H1 (cell line): ENCODE data around the gene ACSL3. TPM values are rescaled to one million over a fixed set of nuclear protein-coding genes. Genes with fewer than 3 reads are reported as not detected.

Source experiments
- CTCF ChIA-PET: fragments of 300-600 bp; sonication (Branson Sonifier 250); formaldehyde crosslinking; loops from one replicate; lab custom pipeline; 2021; ENCODE audit not compliant: partially characterized antibody; lab: Charles Lee
- POLR2A ChIA-PET: fragments of 300-600 bp; sonication (Branson Sonifier 250); formaldehyde crosslinking; loops from one replicate; lab custom pipeline; 2021; ENCODE audit warnings: inconsistent platforms; ENCODE audit not compliant: partially characterized antibody; lab: Charles Lee
- DNase-seq, 2 experiments: peaks; one replicate each; pipeline versions ENCODE4 v3.0.0 to v3.0.0-alpha.2; 2010 to 2022; ENCODE audit warnings: low spot score in 2 of 2, low read depth in 1 of 2, mixed read lengths in 1 of 2
- FAIRE-seq: peaks from 2 replicates; lab custom pipeline; 2011; peaks lifted over from hg19 to GRCh38; lab: Jason Lieb, UNC
- H2AFZ ChIP-seq: 2 replicates; pipeline ENCODE4 v1.8.1; 2012; ENCODE audit warnings: low read length, inconsistent platforms
- H2AK5ac ChIP-seq: 2 replicates; pipeline ENCODE4 v1.6.1; 2013; ENCODE audit warnings: low read depth, low read length
- H2BK120ac ChIP-seq: replicated peaks from 2 replicates; pipeline ENCODE3; 2013; ENCODE audit warnings: low read depth, low read length, inconsistent platforms
- H2BK12ac ChIP-seq: 2 replicates; pipeline ENCODE4 v1.6.1; 2013; ENCODE audit warnings: low read depth, low read length
- H2BK15ac ChIP-seq: 2 replicates; pipeline ENCODE4 v1.6.1; 2013; ENCODE audit warnings: low read length
- H2BK20ac ChIP-seq: 2 replicates; pipeline ENCODE4 v1.6.1; 2013; ENCODE audit warnings: low read length
- H2BK5ac ChIP-seq: 2 replicates; pipeline ENCODE4 v1.6.1; 2013; ENCODE audit warnings: low read depth, low read length
- H3K14ac ChIP-seq: 2 replicates; pipeline ENCODE4 v1.6.1; 2013; ENCODE audit warnings: inconsistent platforms; ENCODE audit not compliant: insufficient read length
- H3K18ac ChIP-seq: 2 replicates; pipeline ENCODE4 v1.6.1; 2013; ENCODE audit warnings: low read length; ENCODE audit errors: extremely low read depth
- H3K23ac ChIP-seq: 2 replicates; pipeline ENCODE4 v1.6.1; 2013; ENCODE audit warnings: inconsistent platforms; ENCODE audit not compliant: insufficient read length
- H3K23me2 ChIP-seq: 2 replicates; pipeline ENCODE4 v1.6.1; 2013; ENCODE audit warnings: low read depth, low read length
- H3K27ac ChIP-seq: 2 replicates; pipeline ENCODE4 v1.6.1; 2011; ENCODE audit warnings: low read depth, low read length, inconsistent platforms
- H3K27me3 ChIP-seq, 4 experiments: replicated peaks in 1 of 4; 1 replicate in 1 of 4; 2 replicates in 3 of 4; pipeline versions ENCODE4 v1.6.1 to v1.8.1; 2011 to 2013; ENCODE audit warnings: low read length in 3 of 4, mild to moderate bottlenecking in 3 of 4, inconsistent platforms in 2 of 4, mixed read lengths in 2 of 4, moderate library complexity in 1 of 4; ENCODE audit not compliant: control insufficient read depth in 3 of 4, insufficient read depth in 3 of 4; ENCODE audit errors: extremely low read depth in 1 of 4
- H3K36me3 ChIP-seq, 4 experiments: 2 replicates each; pipeline versions ENCODE4 v1.6.1 to v1.8.1; 2011 to 2013; ENCODE audit warnings: mild to moderate bottlenecking in 4 of 4, low read length in 3 of 4, moderate library complexity in 2 of 4, control low read depth in 1 of 4, inconsistent platforms in 1 of 4; ENCODE audit not compliant: insufficient read depth in 4 of 4, control insufficient read depth in 2 of 4
- H3K4ac ChIP-seq: replicated peaks from 2 replicates; pipeline ENCODE3; 2013; ENCODE audit warnings: low read length, low read depth, mixed read lengths, inconsistent platforms; ENCODE audit not compliant: insufficient read length
- H3K4me1 ChIP-seq, 4 experiments: replicated peaks in 1 of 4; 1 replicate in 1 of 4; 2 replicates in 3 of 4; pipeline versions ENCODE4 v1.6.1 to v1.8.1; 2011 to 2013; ENCODE audit warnings: low read length in 3 of 4, inconsistent platforms in 2 of 4, mixed read lengths in 1 of 4; ENCODE audit not compliant: insufficient read depth in 4 of 4, control insufficient read depth in 3 of 4
- H3K4me2 ChIP-seq, 2 experiments: 2 replicates each; pipeline versions ENCODE4 v1.6.1 to v1.8.1; 2011 to 2013; ENCODE audit warnings: low read depth in 2 of 2, low read length in 2 of 2, control low read depth in 1 of 2, inconsistent platforms in 1 of 2, mild to moderate bottlenecking in 1 of 2; ENCODE audit not compliant: insufficient read depth in 1 of 2
- H3K4me3 ChIP-seq, 4 experiments: fragments of 200-600, 300-600 bp in 1 of 4; sonication (generic), shearing (Covaris generic), sonication (Bioruptor Twin) in 1 of 4; 2 replicates each; pipeline versions ENCODE4 v1.5.1 to v1.8.1; 2011 to 2016; ENCODE audit warnings: low read length in 4 of 4, low read depth in 3 of 4, control low read depth in 2 of 4, inconsistent platforms in 2 of 4, mild to moderate bottlenecking in 2 of 4, mixed read lengths in 1 of 4, moderate library complexity in 1 of 4; ENCODE audit not compliant: insufficient read depth in 2 of 4; ENCODE audit errors: extremely low read depth in 1 of 4
- H3K56ac ChIP-seq: replicated peaks from 2 replicates; pipeline ENCODE3; 2013; ENCODE audit warnings: low read depth, mild to moderate bottlenecking, mixed read lengths, low read length, inconsistent platforms; ENCODE audit not compliant: insufficient read length
- H3K79me1 ChIP-seq: 2 replicates; pipeline ENCODE4 v1.6.1; 2013; ENCODE audit warnings: low read depth, low read length, control low read depth
- H3K79me2 ChIP-seq, 2 experiments: 2 replicates each; pipeline versions ENCODE4 v1.6.1 to v1.8.1; 2012 to 2013; ENCODE audit warnings: low read length in 2 of 2, mild to moderate bottlenecking in 2 of 2, inconsistent platforms in 1 of 2; ENCODE audit not compliant: insufficient read depth in 2 of 2, control insufficient read depth in 1 of 2
- H3K9ac ChIP-seq, 4 experiments: replicated peaks in 1 of 4; 1 replicate in 1 of 4; 2 replicates in 3 of 4; pipeline versions ENCODE4 v1.6.1 to v1.8.1; 2011 to 2013; ENCODE audit warnings: low read depth in 3 of 4, low read length in 3 of 4, control low read depth in 2 of 4, mild to moderate bottlenecking in 2 of 4, moderate library complexity in 2 of 4, inconsistent platforms in 1 of 4; ENCODE audit errors: extremely low read depth in 1 of 4
- H3K9me3 ChIP-seq, 2 experiments: 2 replicates each; pipeline versions ENCODE4 v1.6.1 to v1.8.1; 2012 to 2013; ENCODE audit warnings: mild to moderate bottlenecking in 2 of 2, moderate library complexity in 2 of 2, control low read depth in 1 of 2, inconsistent platforms in 1 of 2, low read depth in 1 of 2, low read length in 1 of 2, mixed read lengths in 1 of 2; ENCODE audit not compliant: insufficient read depth in 2 of 2
- H4K20me1 ChIP-seq, 2 experiments: replicated peaks in 1 of 2; 2 replicates each; pipeline versions ENCODE3 to v1.8.1; 2011 to 2013; ENCODE audit warnings: inconsistent platforms in 2 of 2, low read length in 2 of 2, mild to moderate bottlenecking in 1 of 2; ENCODE audit not compliant: insufficient read depth in 2 of 2, control insufficient read depth in 1 of 2
- H4K5ac ChIP-seq: 2 replicates; pipeline ENCODE4 v1.6.1; 2013; ENCODE audit warnings: low read length, low read depth, mixed read lengths, inconsistent platforms; ENCODE audit not compliant: insufficient read length
- H4K8ac ChIP-seq: 2 replicates; pipeline ENCODE4 v1.8.0; 2013; ENCODE audit warnings: mild to moderate bottlenecking, moderate library complexity, low read length, inconsistent platforms; ENCODE audit not compliant: insufficient read depth; ENCODE audit errors: extremely low read depth
- H4K91ac ChIP-seq: replicated peaks from 2 replicates; pipeline ENCODE3; 2013; ENCODE audit warnings: low read length, mixed read lengths, inconsistent platforms; ENCODE audit not compliant: insufficient read length
- POLR2AphosphoS5 ChIP-seq: IDR thresholded peaks from 2 replicates; pipeline ENCODE4 v1.6.1; 2011; ENCODE audit warnings: low read depth, low read length
- polyA plus RNA-seq, 7 experiments: library from polyadenylated mRNA; depleted of rRNA in 3 of 7; stranded (reverse) in 5 of 7; unstranded in 2 of 7; fragments of >200 nt in 5 of 7; fragments of 200-250 nt in 2 of 7; gene quantifications; 1 replicate in 5 of 7; 2 replicates in 1 of 7; 4 replicates in 1 of 7; pipeline versions ENCODE4 v1.2.1 to v1.2.3, GENCODE V29; 2011 to 2013; ENCODE audit warnings: missing spikeins in 2 of 7, mixed read lengths in 2 of 7
- total RNA-seq: library from RNA; stranded (reverse); fragmentation: NEBNext Ultra II Directional; extraction: Animal tissue kit (Norgen Biotek cat#: 25700); gene quantifications from 2 replicates; pipeline ENCODE4 v1.2.1, GENCODE V29; 2021
- TF ChIP-seq, protein P1 (sequence below): fragments of 300-600 bp; sonication (generic); IDR thresholded peaks from 2 replicates; pipeline ENCODE4 v1.7.1; 2012; ENCODE audit warnings: low read length, moderate library complexity, mild to moderate bottlenecking, inconsistent platforms; ENCODE audit not compliant: insufficient replicate concordance

ACSL3 gene
- total and polyA plus RNA-seq, 2 of the 8 experiments (the other 6 are each of a cell fraction or from before 2014, with no cell fraction given) = 37.5 to 98.1 TPM

DNA sequence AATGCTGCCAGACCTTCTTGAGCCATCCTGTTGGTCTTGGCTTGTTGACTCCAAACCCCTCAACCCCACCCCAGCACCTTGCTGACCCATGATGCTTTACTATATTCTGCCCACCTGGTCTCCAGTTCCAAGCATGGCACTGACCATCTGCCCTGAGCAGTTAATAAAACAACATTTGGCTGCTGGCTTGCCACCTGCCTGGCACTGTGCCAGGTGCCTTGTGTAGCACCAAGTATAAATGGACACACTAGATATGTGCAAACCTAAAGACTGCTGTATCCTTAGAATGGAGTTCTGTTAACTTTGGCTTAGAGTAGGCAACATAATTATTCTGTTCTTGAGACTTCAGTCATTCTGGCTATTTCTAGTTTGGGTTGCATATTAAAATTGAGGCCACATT is 91.4 kb downstream of the ACSL3 start:
- POLR2A ChIA-PET = no interaction called here
- Histone ChIP-seq H4K8ac (no peak overlapping the region), H3K9ac (no peak overlapping the region)
- TF ChIP-seq, protein P1, sequence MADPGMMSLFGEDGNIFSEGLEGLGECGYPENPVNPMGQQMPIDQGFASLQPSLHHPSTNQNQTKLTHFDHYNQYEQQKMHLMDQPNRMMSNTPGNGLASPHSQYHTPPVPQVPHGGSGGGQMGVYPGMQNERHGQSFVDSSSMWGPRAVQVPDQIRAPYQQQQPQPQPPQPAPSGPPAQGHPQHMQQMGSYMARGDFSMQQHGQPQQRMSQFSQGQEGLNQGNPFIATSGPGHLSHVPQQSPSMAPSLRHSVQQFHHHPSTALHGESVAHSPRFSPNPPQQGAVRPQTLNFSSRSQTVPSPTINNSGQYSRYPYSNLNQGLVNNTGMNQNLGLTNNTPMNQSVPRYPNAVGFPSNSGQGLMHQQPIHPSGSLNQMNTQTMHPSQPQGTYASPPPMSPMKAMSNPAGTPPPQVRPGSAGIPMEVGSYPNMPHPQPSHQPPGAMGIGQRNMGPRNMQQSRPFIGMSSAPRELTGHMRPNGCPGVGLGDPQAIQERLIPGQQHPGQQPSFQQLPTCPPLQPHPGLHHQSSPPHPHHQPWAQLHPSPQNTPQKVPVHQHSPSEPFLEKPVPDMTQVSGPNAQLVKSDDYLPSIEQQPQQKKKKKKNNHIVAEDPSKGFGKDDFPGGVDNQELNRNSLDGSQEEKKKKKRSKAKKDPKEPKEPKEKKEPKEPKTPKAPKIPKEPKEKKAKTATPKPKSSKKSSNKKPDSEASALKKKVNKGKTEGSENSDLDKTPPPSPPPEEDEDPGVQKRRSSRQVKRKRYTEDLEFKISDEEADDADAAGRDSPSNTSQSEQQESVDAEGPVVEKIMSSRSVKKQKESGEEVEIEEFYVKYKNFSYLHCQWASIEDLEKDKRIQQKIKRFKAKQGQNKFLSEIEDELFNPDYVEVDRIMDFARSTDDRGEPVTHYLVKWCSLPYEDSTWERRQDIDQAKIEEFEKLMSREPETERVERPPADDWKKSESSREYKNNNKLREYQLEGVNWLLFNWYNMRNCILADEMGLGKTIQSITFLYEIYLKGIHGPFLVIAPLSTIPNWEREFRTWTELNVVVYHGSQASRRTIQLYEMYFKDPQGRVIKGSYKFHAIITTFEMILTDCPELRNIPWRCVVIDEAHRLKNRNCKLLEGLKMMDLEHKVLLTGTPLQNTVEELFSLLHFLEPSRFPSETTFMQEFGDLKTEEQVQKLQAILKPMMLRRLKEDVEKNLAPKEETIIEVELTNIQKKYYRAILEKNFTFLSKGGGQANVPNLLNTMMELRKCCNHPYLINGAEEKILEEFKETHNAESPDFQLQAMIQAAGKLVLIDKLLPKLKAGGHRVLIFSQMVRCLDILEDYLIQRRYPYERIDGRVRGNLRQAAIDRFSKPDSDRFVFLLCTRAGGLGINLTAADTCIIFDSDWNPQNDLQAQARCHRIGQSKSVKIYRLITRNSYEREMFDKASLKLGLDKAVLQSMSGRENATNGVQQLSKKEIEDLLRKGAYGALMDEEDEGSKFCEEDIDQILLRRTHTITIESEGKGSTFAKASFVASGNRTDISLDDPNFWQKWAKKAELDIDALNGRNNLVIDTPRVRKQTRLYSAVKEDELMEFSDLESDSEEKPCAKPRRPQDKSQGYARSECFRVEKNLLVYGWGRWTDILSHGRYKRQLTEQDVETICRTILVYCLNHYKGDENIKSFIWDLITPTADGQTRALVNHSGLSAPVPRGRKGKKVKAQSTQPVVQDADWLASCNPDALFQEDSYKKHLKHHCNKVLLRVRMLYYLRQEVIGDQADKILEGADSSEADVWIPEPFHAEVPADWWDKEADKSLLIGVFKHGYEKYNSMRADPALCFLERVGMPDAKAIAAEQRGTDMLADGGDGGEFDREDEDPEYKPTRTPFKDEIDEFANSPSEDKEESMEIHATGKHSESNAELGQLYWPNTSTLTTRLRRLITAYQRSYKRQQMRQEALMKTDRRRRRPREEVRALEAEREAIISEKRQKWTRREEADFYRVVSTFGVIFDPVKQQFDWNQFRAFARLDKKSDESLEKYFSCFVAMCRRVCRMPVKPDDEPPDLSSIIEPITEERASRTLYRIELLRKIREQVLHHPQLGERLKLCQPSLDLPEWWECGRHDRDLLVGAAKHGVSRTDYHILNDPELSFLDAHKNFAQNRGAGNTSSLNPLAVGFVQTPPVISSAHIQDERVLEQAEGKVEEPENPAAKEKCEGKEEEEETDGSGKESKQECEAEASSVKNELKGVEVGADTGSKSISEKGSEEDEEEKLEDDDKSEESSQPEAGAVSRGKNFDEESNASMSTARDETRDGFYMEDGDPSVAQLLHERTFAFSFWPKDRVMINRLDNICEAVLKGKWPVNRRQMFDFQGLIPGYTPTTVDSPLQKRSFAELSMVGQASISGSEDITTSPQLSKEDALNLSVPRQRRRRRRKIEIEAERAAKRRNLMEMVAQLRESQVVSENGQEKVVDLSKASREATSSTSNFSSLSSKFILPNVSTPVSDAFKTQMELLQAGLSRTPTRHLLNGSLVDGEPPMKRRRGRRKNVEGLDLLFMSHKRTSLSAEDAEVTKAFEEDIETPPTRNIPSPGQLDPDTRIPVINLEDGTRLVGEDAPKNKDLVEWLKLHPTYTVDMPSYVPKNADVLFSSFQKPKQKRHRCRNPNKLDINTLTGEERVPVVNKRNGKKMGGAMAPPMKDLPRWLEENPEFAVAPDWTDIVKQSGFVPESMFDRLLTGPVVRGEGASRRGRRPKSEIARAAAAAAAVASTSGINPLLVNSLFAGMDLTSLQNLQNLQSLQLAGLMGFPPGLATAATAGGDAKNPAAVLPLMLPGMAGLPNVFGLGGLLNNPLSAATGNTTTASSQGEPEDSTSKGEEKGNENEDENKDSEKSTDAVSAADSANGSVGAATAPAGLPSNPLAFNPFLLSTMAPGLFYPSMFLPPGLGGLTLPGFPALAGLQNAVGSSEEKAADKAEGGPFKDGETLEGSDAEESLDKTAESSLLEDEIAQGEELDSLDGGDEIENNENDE = no peak
- TF ChIP-seq POLR2AphosphoS5 = no peak

More for the DNA sequence above, 91.4 kb downstream of the ACSL3 start:
- FAIRE-seq (no peak), DNase-seq (no peak)
- H3K14ac ChIP-seq = no peak overlapping the region
- H2AK5ac ChIP-seq = no peak overlapping the region
- H2BK12ac ChIP-seq = no peak overlapping the region
- no peaks in the 10 kb centered on the region for H3K79me1 ChIP-seq
- H3K4me2 ChIP-seq = no peak overlapping the region
- H3K23ac ChIP-seq = no peak overlapping the region
- no peak overlapping the region for H2BK120ac ChIP-seq
- H3K79me2 ChIP-seq = no peaks in the 10 kb centered on the region
- no peak overlapping the region for H2BK5ac ChIP-seq
- no peak overlapping the region for H4K91ac ChIP-seq
- no peak overlapping the region for H3K4me3 ChIP-seq
- CTCF ChIA-PET = interaction anchor here (0.6 to 6.8 kb wide), 3 partner anchors 13 to 1684 kb away, joined by 4 to 32 read pairs (median 4); no protein-coding TSS in a partner anchor
- H2BK15ac ChIP-seq = no peak overlapping the region
- H3K23me2 ChIP-seq = no peaks in the 10 kb centered on the region
- H4K5ac ChIP-seq = no peak overlapping the region
- no peak overlapping the region for H3K4ac ChIP-seq
- no peaks in the 10 kb centered on the region for H3K27me3 ChIP-seq
- H2BK20ac ChIP-seq = no peak overlapping the region
- H3K27ac ChIP-seq = no peak overlapping the region
- no peaks in the 10 kb centered on the region for H3K36me3 ChIP-seq
- H3K4me1 ChIP-seq = no peaks in the 10 kb centered on the region
- H3K56ac ChIP-seq = no peak overlapping the region
- no peaks in the 10 kb centered on the region for H3K9me3 ChIP-seq
- no peak overlapping the region for H3K18ac ChIP-seq
- no peak overlapping the region for H2AFZ ChIP-seq
- H4K20me1 ChIP-seq = no peaks in the 10 kb centered on the region
